HG03039 (cell line): ENCODE results near the gene TMEM117.
A peak's percentile ranks its signal among the peaks of the same experiment; 100 is the strongest.

Experiments
- ATAC-seq: cut with Tn5 transposase; IDR thresholded peaks from one replicate; pipeline ENCODE4 v1.9.1; 2021; ENCODE audit warnings: mild to moderate bottlenecking, moderate library complexity; ENCODE audit not compliant: unreplicated experiment

The TMEM117 gene

DNA sequence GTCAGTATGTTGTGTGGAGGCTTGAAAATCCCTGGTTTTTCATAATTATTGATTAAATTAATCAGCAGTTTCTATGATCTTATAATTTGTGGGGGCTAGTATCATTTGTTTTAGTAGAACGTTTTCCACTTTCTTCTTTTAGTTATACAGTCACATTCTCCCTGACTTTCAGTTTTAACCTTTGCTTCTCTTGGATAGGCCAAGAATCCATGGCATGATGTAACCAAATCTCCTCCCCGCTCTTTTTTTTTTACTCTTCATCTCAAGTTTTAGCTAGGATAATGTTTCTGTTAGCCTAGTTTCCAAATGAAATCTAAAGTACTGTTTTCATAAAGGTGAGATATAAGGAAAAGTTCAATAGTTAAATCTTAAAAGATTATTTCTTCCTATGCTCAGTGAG, 106.5 kb downstream of the TMEM117 start:
- ATAC-seq: no peak

DNA sequence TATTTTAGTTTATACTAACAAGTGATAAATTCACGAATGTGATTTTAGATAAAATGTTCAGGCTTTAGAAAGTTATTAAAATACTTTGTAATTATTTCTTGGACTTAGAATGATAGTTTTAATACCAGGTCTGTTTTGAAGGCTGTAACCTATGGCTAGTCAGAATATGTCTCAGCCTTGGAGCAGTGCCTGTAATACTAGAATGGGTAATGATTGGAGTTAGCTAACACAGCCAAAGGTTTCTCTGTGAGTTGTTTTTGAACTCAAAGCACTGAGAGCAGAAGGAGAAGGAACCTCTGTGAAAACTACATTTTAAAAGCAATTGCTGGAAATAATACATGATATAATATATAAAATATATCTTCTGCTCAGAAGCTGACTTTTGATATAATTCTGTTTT, 110.1 kb downstream of the TMEM117 start:
- ATAC-seq: no peak

GRCh38 chr12:43951286-43951685, 115.4 kb downstream of the TMEM117 start:
- no peak for ATAC-seq

- peak; percentile 83 for ATAC-seq
These were observed 122.0 kb downstream of the TMEM117 start for GRCh38 chr12:43957732-43958372.

DNA sequence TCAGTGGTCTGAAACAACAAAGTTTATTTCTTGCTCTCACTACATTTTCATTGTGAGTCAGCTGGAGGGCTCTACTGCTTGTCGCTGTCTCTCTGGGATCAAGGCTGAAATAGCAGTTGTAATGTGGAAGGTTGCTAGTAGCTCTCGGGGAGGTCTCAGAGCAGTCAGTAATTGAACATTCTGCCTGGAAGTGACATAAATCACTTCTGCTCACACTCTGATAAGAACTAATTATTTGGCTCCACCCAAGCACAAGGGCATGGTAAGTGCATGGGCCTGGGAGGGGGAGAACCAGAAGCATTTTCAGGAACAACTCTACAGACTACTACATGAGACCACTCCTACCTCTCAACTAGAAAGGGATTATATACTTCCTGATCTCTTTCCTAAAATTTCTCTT, 128.2 kb downstream of the TMEM117 start:
- ATAC-seq: no peak

- ATAC-seq: no peak
These were observed 129.1 kb downstream of the TMEM117 start for GRCh38 chr12:43964961-43965360.

DNA sequence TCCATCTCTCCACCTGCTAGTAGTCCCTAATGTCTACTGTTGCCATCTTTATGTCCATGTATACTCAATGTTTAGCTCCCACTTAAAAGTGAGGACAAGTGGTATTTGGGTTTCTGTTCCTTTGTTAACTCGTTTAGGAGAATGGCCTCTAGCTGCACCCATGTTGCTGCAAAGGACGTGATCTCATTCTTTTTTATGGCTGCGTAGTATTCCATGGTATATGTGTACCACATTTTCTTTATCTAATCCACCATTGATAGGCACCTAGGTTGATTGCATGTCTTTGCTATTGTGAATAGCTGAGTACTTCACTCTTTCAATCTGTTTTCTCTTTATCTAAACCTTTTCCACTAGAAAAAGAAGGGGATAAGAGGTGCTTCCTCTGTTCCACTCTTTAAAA, 130.0 kb downstream of the TMEM117 start:
- no peak for ATAC-seq

DNA sequence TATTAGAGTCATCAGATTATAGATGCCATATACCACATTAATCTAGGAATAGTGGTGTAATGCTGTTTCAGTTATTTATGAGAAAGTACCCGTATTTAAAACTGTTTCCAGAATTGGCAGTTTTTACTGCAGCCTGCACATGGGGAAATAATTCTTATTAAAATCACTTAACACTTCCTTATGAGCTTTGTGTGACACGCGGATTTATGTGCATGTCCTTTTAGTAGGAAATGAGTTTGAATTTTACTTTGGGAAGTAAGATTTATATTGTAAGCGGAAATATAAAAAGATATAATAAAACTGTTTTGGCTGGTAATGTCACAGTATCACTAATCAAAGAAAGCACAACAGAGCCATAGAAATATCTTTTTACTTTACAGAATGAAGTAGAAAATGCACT, 132.9 kb downstream of the TMEM117 start:
- ATAC-seq: no peak

DNA sequence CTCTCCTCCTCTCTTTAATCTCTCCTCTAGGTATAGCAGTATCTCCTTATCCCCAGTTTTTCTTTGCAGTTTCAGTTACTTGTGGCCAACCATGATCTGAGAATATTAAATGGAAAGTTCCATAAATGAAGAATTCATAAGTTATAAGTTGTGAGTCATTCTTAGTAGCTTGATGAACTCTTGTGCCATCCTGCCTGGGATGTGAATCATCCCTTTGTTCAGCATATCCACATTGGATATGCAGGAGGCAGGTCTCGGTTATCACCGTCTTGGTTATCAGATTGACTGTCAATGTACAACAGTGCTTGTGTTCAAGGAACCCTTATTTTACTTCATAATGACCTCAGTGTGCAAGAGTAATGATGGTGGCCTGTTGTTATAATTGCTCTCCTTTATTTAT, 134.0 kb downstream of the TMEM117 start:
- no peak for ATAC-seq

DNA sequence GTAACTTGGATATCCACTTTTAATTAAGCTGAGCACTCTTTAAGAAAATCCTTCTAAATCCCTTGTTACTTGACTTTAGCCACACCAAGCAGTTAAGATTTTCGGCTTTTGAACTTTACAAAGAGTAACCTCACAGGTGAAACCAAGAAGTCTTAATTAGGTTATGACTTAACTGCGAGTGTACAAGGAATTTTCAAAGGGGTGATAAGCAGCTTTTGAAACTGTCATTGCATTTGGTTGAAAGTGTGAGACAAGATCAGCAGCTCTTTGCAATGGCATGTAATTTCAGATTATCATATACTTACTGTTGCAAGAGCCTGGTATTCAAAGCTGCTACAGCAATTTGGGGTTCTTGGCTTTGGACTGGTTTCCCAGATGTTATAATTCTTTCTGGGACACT, 137.5 kb downstream of the TMEM117 start:
- no peak for ATAC-seq

- no peak for ATAC-seq
These were observed 138.1 kb downstream of the TMEM117 start for GRCh38 chr12:43973993-43974392.

DNA sequence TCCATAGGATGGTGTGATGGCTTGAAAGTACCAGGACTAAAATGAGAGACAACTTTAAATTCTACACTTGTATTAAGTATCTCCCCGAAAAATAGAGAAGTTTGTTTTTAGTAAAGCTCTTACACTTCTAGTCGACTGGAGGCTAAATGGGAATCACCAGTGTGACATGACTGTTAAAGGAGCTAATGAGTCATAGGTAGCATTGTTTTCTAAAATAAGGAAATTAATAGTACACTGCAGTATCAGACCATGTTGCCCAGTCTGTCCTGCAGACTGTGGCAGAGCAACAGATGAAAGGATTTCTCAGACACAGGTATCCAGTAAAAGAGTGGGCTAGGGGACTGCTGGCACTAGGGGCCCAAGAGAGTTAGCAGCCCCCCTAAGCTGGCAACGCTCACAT, 140.1 kb downstream of the TMEM117 start:
- ATAC-seq: no peak

- no peak for ATAC-seq
These were observed 142.7 kb downstream of the TMEM117 start for GRCh38 chr12:43978556-43978955.

GRCh38 chr12:43979450-43979849, 143.6 kb downstream of the TMEM117 start:
- no peak for ATAC-seq

DNA sequence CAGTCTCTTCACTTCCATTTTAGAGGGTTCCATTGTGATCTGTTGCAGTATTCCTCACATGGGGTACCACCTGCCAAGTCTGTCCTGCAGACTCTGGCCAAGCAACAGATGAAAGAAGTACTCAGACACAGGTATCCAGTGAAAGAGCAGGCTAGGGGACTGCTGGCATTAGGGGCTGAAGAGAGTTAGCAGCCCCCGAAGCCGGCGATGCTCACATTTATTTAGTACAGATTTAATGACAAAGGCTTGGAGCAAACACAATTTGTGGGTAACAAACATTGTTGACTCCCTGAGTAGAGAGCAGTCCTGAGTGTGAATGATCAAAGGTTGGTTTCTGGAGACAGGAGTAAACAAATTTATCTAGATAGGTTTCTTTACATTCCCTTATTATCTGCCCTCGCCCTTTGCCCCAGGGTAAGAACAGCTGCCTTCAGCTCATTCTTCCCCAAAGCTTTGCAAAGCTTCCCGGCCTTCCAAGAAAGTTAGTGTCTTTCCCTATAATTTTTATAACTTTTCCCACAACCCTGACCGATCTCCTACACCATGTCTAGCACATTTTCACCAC, 144.8 kb downstream of the TMEM117 start:
- ATAC-seq: no peak

GRCh38 chr12:43981726-43982125, 145.8 kb downstream of the TMEM117 start:
- no peak for ATAC-seq

DNA sequence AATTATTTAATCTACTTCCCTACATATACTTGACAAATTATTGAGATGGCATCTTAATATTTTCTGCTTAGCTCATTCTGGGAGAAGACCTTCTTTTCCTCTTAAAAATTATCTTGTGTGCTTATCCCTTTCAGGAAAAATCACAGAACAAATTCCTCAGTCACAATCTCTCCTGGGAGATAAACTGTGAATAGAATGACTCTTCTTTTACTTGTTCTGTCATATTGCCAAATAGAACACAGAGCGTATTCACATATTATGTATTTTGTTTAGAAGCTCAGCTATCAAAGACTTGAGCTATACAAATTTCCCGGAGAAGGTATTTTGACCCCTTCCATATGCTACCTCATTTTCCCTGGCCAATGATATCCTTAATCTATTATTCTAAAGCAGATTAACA, 146.7 kb downstream of the TMEM117 start:
- ATAC-seq: no peak

GRCh38 chr12:43988838-43989560, 153.1 kb downstream of the TMEM117 start:
- ATAC-seq: peak; percentile 95

- no peak for ATAC-seq
These were observed 157.0 kb downstream of the TMEM117 start for GRCh38 chr12:43992856-43993255.

GRCh38 chr12:44000309-44000952, 164.6 kb downstream of the TMEM117 start:
- peak; percentile 95 for ATAC-seq

GRCh38 chr12:44002607-44003006, 166.7 kb downstream of the TMEM117 start:
- ATAC-seq: no peak

DNA sequence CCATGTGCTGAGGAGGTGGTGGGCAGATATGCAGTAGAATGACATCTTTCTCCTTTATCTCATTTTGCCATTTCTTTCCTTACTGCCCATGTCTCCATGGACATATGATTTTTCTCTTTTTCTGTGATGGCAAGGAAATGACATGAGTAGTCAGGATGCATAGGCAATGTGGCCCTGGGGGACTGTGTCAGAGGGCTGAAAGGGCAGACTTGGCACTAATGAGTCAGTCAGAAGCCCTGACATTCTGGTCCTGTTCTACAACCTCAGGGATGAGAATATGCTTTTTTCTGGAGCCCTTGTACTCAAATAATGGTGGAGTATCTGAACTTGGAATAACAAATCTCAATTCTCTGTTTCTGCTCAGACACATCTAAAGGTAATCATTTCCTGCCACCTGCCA, 167.8 kb downstream of the TMEM117 start:
- no peak for ATAC-seq
